Stimulated activated CD4-positive, alpha-beta T cell treated with anti-CD3 and anti-CD28 coated beads, Interleukin-12 subunit alpha, Interleukin-12 subunit beta, amount 100 ng/mL, for 24 hours (primary cell): Measurements from ENCODE around the gene NEMP1.
"Not testable (repeated sequence)": the region's sequence is repeated elsewhere in the genome, so short reads cannot be mapped to it uniquely, and the experiment has no call there.

Experiments used
- DNase-seq, 2 experiments: peaks; one replicate each; pipeline ENCODE4 v3.0.0-alpha.2; 2020; ENCODE audit warnings: low read depth in 2 of 2

Gene NEMP1

GRCh38 chr12:57078519-57079404 lies at the start of gene NEMP1:
NEMP1 (minus strand) TSS chr12:57078791; CDS start chr12:57078745, 46 bp downstream.
- peak; percentile 85 to 88 for DNase-seq

DNA sequence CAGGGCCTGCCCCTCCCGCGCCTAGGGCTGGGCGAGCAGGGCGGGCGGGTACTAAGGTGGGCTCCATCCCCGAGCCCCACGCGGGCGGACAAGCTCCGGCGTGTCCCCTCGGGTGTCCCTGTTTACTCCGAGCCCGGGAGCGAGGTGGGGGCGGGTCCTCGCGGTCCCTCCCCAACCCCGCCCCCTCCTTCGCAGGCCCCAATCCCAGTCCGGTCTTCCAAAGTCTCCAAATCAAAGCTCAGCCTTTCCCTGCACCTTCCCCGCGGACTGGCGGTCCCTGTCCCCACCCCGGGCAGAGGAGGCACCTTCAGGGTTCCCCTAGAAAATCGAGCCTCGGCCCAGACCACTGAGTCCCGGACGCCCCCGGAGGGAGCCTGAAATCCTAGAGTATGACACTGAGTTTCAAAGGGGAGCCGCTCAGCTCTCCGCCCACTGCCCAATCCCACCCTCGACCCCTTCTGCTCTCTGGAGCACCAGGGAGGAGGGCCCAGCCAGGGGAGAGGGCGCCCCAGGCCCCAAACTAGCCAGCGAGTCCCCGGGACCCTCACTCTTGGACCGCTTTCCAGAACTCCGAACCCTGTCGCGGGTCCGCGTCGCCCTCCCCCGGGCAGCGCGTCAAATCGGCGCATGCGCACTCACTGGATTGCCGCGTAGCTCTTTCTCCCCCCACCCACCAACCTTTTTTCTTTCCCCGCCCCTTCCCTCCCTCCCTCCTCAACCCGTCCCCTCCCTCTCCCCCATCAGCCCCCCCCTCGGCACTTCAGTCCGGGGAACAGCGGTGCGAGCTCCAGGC lies 49.3 kb upstream of the NEMP1 start, which contains the start of gene LRP1:
TSS of gene LRP1 (plus strand) at position 758 of the 793 bp plus-strand sequence. CDS start 482 bp downstream, outside the sequence.
- peak; percentile 46 to 65 for DNase-seq

- DNase-seq = peak in 1 of 2 experiments; percentile 28
These were observed 48.6 kb upstream of the NEMP1 start for GRCh38 chr12:57127101-57127725.

GRCh38 chr12:57126561-57126960 lies 48.0 kb upstream of the NEMP1 start:
- no peak for DNase-seq

DNA sequence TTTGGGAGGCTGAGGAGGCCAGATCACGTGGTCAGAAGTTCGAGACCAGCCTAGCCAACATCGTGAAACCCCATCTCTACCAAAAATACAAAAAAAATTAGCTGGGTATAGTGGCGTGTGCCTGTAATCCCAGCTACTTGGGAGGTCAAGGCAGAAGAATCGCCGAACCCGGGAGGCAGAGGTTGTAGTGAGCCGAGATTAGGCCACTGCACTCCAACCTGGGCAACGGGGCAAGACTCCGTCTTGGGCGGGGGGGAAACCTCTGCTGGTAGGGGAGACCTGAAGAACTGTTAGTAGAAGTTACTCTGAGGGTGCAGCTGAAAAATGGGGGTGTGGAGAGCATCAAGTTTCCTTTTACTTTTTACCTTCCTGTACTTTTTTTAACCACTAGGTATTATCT lies 47.5 kb upstream of the NEMP1 start:
- no peak for DNase-seq

DNA sequence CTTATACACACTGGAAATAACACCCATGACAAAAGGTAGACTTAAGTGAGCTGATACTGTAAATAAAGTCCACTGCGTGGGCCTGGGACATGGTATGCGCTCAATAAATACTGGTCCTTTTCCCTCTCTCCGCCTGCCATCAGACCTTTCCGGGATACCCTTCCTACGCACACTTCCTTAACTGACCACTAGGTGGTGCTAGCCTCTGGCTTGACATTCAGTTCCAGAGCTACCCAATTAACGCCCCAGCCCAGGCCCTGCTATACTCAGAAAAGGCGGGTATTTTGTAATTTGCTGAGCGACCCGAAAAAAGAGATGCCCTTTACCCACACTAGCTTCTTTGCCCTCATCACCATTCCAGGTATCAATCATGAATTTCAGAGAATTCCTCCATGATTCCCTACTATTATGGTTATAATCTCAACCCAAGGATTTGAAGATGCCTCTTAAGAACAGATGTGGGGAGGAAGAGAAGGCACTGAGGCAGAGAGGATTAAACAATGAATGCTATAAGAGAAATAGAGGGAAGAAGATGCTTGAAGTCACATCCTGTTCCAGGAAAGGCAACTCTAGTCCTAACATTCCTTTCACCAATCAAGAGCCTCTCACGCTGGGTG lies 45.8 kb upstream of the NEMP1 start:
- peak; percentile 53 to 82 for DNase-seq

GRCh38 chr12:57123813-57124212 lies 45.2 kb upstream of the NEMP1 start:
- DNase-seq = no peak

DNA sequence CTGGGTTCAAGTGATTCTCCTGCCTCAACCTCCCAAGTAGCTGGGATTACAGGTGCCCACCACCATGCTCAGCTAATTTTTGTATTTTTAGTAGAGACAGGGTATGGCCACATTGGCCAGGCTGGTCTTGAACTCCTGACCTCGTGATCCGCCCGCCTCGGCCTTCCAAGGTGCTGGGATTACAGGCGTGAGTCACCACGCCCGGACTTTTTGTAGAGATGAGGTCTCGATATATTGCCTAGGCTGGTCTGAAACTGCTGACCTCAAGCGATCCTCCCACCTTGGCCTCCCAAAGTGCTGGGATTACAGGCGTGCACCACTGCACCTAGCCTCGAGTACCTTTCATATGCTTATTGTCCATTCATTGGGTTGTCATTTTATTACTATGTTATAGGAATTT lies 42.1 kb upstream of the NEMP1 start:
- not testable (repeated sequence) for DNase-seq

DNA sequence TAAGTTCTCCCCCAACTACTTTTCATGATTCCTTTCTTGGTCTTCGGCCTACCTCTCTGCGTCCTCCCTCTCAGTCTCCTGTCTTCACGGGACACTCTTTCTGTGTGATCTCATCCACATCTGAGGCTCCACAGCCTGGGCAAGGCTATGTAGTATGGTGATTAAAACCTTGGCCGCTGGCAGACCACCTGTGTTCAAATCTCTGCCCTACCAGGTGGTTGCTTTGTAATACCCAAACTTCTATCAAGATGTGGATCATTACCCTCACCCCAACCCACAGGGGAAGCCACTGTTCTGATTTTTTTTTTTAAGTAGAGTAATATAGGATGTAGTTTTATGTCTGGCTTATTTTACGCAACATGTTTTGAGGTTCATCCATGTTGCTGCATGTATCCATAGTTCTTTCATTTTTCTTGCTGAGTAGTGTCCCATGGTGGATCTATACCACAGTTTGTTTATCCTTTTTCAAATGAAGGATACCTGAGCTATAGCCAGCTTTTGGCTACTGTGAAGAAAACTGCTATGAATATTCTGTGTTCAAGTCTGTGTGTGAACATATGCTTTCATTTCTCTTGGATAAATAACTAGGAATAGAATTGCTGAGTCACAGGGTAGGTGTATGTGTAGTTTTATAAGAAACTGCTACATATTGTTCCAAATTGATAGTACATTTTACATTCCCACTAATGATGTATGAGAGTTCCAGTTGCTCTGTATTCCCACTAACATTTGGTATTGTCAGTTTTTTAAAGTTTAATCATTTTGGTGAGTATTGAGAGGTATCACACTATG lies 40.9 kb upstream of the NEMP1 start:
- DNase-seq = no peak

GRCh38 chr12:57118711-57119271 lies 40.2 kb upstream of the NEMP1 start:
- no peak for DNase-seq

GRCh38 chr12:57116580-57117281 lies 38.1 kb upstream of the NEMP1 start:
- no peak for DNase-seq

DNA sequence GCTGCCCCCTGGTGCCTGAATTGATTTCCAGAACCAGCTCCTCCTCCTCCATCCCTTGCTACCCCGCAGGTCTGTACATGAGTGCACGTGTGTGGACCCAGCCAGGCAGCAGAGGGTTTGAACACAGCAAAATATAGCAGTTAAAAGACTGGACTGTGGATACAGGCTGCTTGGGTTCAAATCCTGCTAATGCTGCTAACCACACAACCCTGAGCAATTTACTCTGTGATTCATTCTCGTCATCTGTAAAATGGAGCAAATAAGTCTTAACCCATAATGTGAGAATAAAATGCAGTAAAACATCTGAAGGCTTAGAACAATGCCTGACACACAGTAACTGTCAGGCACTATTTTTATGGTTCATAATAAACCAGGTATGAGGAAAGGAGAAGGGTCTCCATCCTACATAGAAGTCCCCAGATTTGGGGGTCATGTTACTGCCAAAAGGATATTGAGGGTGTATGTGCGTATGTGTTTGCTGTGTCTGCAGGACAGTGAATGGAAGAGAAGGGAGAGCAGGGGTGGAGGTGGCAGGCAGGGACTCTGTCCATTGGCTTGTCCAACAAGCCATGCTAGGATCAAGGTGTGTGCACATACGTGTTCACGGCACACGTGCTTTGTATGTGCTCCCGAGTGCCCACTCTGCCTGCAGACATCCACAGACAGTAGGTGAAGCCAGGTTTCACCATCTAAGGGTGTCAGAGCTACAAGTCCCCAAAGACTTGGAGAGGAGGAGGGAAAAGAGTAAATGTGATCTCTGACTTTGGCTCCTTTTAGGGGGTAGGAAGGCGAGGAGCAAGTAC lies 34.1 kb upstream of the NEMP1 start:
- peak in 1 of 2 experiments; percentile 86 for DNase-seq

GRCh38 chr12:57111031-57111734 lies 32.6 kb upstream of the NEMP1 start, which contains the start of gene STAT6:
STAT6 (minus strand) TSS chr12:57111362; CDS start chr12:57108278, 3,084 bp downstream.
- DNase-seq = peak; percentile 61 to 70

DNA sequence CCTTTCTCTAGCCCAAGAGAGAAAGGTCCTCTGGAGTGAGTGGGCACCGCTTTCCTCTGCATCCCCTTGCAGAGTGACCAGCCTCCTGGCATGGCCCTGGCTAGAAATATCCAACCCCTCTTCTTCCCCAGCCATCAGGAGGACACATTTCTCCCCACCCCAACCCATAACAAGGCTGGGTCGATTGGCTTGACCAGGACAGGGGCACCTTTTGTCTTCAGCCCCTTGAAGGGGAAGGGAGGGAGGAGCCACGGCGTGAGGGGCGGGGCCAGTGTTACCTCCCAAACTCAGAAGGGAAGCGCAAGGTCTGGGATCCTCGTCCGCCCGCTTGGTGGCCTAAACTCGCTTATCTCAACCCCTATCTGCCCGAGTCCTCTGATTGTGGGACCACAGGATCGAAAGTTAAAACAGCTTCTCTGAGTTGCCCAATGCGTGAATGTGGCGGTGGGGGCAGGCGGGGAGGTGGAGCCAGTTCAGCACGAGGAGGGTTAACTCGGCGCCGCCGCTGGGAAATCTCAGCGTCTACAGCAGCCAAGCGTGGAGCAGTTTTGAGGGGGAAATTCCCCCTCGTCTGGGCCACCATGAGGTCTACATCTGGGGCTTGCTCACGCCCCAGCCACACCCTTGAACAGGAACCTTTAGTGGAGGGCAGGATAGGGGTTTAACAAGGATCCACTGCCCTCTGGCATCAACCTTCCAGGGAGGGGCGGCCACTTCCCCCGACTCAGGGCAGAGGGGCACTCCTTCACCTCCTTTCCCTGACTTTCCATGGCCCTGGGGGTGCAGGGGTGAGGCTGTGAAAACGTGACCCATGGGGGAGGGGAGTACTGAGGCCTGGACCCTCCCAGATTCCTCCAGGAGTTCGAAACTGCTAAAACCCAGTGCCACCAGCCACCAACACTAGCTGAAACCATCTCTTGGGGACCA lies 31.8 kb upstream of the NEMP1 start:
- peak; percentile 55 to 76 for DNase-seq

DNA sequence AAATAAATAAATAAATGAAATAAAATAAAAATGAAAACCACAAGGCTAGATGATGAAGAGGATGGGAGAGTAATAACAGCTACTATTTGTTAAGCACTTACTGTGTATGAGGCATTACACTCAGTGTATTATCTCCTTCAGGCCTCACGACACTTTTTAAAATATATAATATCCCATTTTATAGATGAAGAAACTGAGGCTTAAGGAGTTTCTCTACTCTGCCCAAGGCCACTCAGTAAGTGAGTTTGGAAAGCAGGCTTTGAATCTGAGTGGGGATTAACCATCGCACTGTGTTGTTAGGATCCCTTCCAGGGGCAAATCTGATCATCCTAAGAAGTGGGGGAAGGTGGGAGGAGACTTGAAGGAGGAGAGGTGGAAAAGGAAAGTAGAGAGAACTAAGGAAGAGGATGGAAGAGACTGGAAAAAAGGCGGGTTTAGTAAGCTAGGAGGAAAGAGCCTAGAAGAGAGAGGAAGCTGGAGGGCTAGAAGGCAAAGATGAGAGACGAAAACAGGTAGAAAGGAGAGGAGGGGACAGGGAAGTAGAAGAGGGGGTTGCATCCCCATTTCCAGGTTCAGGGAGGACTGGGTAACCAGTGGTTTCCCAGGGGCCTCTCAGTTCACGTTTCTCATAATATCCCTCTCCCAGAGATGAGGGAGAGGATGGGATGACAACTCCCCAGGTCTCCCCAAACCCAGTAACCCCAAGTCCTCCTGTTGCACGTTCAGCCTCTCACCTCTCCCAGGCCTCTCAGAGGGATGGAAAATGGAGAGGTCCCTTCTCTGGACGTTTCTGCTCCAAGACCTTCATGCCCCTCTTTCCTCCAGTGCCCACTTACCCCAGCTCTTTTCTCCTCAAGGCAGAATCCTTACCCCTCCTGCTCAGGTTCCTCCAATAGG lies 30.9 kb upstream of the NEMP1 start:
- DNase-seq = no peak
